Neural crest cell (in vitro differentiated cells): ENCODE data around the gene BRD3. TPM values are rescaled to one million over a fixed set of nuclear protein-coding genes. Genes with fewer than 3 reads are reported as not detected.

ENCODE experiments used
- DNase-seq: peaks from one replicate; pipeline ENCODE4 v3.0.0; 2021; ENCODE audit warnings: low read depth, mixed read lengths, low spot score
- H3K27ac Mint-ChIP-seq: one replicate; pipeline ENCODE4 v1.8.0; 2021; ENCODE audit warnings: mild to moderate bottlenecking, mixed read lengths; ENCODE audit not compliant: unreplicated experiment
- H3K27me3 Mint-ChIP-seq: 2 replicates; pipeline ENCODE4 v1.8.0; 2021; ENCODE audit warnings: low read depth, mild to moderate bottlenecking, mixed read lengths
- H3K36me3 Mint-ChIP-seq: 2 replicates; pipeline ENCODE4 v1.8.0; 2021; ENCODE audit warnings: low read depth, mild to moderate bottlenecking, mixed read lengths
- H3K4me1 Mint-ChIP-seq: 2 replicates; pipeline ENCODE4 v1.8.0; 2021; ENCODE audit warnings: mixed read lengths
- H3K4me3 Mint-ChIP-seq: one replicate; pipeline ENCODE4 v1.8.0; 2021; ENCODE audit warnings: mild to moderate bottlenecking, mixed read lengths
- H3K9me3 Mint-ChIP-seq: 2 replicates; pipeline ENCODE4 v1.8.0; 2021; ENCODE audit warnings: mixed read lengths
- total RNA-seq: library from RNA; stranded (reverse); gene quantifications from 2 replicates; pipeline ENCODE4 v1.2.1, GENCODE V29; 2021
- TF ChIP-seq, protein P1 (sequence below): fragments of 200-600 bp; sonication (generic); conservative IDR thresholded peaks from 2 replicates; pipeline ENCODE4 v1.5.0; 2021; ENCODE audit warnings: antibody characterized with exemption, mild to moderate bottlenecking

BRD3 gene
- total RNA-seq, 1 donor from 2014 or later = 73.2 TPM

DNA sequence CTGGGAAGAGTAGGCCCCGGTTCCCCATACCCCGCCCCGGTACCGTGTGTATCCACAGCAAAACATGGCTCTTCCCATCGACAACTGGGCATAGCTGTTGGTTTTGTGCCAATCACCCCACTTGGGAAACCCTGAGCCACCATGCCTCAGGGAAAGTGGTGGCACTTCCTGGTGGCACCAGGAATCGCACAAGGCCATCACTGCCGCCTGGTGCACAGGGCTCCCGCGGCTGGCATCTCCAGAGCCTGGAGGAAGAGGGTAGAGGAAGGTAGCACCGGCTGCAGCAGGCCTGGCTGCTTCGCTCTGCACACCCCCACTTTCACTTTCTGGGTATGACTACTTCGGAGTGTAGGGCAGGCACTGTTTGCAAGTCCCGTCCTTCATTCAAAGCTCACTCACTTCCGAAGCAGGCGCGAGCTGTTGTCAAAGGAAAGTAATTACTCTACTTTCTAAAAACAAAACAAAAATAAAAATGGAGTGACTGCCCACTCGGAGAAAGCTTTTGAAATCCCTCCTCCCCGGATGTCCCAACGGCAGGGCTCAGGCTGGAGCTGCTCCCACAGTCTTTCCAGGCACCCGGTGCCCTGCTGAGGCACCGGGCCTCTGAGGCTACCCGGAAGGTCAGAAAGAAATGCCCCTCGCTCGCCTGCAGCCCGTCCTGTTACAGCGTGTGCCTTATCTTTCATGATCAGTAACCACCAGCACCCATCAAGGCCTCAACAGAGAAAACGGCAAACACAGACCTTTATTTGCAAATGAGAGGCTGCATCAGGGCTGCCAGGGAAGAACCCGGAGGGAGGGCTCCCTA lies 2.0 kb downstream of the BRD3 start:
- Mint-ChIP-seq H3K9me3 (no peaks in the 10 kb centered on the region), H3K4me1 (peaks cover 27% of the 10 kb centered on the region), H3K27ac (peak overlapping the region; percentile 52), H3K36me3 (no peaks in the 10 kb centered on the region), H3K27me3 (peaks cover 21% of the 10 kb centered on the region), H3K4me3 (peak overlapping the region; percentile 96)
- TF ChIP-seq, protein P1, sequence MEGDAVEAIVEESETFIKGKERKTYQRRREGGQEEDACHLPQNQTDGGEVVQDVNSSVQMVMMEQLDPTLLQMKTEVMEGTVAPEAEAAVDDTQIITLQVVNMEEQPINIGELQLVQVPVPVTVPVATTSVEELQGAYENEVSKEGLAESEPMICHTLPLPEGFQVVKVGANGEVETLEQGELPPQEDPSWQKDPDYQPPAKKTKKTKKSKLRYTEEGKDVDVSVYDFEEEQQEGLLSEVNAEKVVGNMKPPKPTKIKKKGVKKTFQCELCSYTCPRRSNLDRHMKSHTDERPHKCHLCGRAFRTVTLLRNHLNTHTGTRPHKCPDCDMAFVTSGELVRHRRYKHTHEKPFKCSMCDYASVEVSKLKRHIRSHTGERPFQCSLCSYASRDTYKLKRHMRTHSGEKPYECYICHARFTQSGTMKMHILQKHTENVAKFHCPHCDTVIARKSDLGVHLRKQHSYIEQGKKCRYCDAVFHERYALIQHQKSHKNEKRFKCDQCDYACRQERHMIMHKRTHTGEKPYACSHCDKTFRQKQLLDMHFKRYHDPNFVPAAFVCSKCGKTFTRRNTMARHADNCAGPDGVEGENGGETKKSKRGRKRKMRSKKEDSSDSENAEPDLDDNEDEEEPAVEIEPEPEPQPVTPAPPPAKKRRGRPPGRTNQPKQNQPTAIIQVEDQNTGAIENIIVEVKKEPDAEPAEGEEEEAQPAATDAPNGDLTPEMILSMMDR = no peak
- DNase-seq = no peak

DNA sequence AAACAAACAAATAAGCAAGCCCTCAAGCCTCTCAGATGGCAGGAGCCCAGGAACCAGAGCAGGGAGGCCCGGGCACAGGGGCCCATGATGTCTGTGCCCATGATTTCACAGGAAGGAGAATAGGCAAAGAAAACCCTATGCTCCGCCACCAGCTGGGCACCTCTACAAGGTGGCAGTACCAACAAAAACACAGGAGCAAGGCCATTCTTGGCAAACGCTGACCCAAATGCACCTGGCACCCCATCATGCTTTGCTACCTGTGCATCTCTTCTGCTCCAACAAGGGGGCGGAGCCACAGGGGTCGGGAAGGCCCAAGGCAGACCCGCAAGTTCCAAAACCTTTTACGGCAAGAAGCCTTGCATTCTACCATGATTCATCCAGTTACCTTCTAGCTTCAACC lies 3.1 kb downstream of the BRD3 start:
- H3K27me3 Mint-ChIP-seq = peaks cover 11% of the 10 kb centered on the region
- peaks cover 27% of the 10 kb centered on the region for H3K4me1 Mint-ChIP-seq
- TF ChIP-seq, protein P1 = no peak
- peak overlapping the region; percentile 96 for H3K4me3 Mint-ChIP-seq
- H3K36me3 Mint-ChIP-seq = no peaks in the 10 kb centered on the region
- DNase-seq = no peak
- no peaks in the 10 kb centered on the region for H3K9me3 Mint-ChIP-seq
- H3K27ac Mint-ChIP-seq = no peak overlapping the region

DNA sequence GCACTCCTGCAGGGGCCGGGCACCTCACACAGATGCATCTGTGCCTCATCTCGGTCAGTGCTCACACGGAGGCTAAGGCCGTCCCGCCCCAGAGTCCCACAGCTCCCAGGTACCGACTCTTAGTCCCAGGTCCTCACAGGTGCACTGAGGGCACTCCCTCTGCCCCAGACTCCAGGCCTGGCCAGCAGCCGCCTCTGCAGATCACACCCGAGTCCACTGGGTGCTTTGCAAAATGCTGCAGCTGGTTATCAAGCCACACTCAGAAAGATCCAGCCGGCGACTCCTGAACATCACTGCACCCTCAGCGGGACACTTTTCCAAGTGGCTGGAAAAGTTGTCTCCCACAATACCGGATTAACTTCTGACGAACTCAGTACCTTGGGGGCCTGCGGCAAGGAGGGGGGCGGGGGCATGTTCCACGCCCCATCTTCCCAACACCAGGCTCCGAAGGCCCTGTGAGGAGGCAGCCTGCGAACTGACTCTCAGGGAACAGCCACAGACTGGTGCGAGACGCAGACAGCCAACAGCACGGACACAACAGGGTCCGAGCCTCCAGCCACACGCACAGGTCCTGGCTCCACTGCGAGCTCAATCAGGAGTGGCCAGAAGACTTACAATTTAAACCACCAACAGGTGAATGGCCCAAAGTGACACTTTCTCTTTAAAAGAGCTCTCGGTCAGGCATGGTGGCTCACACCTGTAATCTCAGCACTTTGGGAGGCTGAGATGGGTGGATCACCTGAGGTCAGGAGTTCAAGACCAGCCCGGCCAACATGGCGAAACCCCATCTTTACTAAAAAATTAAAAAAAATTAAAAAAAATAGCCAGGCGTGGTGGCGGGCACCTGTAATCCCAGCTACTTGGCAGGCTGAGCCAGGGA lies 4.0 kb downstream of the BRD3 start:
- no peak for DNase-seq
- H3K36me3 Mint-ChIP-seq = no peaks in the 10 kb centered on the region
- H3K27me3 Mint-ChIP-seq = peaks cover 2% of the 10 kb centered on the region
- no peak overlapping the region for H3K27ac Mint-ChIP-seq
- no peaks in the 10 kb centered on the region for H3K9me3 Mint-ChIP-seq
- TF ChIP-seq, protein P1 = no peak
- H3K4me1 Mint-ChIP-seq = peaks cover 29% of the 10 kb centered on the region
- peak overlapping the region; percentile 43 for H3K4me3 Mint-ChIP-seq

DNA sequence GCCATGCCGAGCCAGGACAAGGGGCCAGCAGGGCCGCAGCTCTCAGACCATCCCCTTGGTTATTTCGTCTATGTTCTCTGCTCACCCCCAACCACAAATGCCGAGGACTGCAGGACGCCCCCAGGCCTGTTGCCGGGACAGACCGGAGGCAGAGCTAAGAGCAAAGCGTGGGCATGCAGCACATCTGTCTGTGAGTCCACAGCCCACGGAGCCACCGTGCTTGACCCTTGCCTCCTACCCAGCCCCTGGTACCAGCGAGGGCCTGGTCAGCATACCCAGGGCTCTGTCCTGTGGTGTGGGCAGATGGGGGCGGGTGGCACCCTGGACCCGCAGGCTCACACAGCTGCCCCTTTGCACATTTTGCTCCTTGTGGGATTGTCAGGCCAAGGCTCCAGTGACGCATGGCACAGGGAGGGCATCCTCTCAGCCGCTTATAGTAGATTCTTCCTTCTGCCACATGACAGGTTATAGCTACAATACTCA lies 4.7 kb downstream of the BRD3 start:
- Mint-ChIP-seq H3K36me3 (no peaks in the 10 kb centered on the region), H3K4me1 (peaks cover 32% of the 10 kb centered on the region), H3K27ac (no peak overlapping the region), H3K9me3 (no peaks in the 10 kb centered on the region), H3K4me3 (peak overlapping the region; percentile 59), H3K27me3 (no peaks in the 10 kb centered on the region)
- TF ChIP-seq, protein P1 = no peak
- DNase-seq = no peak

DNA sequence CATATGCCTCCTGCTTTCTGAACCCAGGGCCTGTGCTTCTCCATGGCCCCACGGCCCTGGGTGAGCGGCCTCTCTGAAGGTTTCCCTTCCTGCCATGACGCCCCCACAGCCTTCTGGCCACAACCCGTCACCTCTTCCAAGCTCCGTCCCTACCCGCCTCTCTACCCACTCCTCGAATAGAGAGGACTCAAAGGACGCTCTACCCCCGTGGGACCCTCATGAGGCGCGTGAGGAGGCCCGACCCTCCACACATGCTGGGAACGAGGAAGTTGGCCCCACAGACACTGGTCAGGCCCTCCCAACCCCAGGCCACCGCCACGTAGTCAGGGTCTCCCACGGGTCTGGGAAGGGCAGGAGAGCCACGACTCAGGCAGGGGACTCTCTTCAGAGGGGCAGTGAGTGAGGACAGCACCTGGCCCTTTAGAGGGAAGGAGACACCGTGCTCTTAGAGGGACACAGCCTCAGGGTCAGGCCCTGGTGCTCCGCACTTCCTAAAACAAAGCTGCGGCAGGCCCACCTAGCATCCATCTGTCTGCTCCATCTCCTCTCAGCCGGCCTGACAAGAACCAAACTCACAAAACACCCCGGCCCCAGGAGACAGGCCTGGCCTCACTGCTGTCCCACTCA lies 5.3 kb downstream of the BRD3 start:
- H3K27ac Mint-ChIP-seq = no peak overlapping the region
- TF ChIP-seq, protein P1 = no peak
- H3K4me3 Mint-ChIP-seq = peak overlapping the region; percentile 59
- no peaks in the 10 kb centered on the region for H3K9me3 Mint-ChIP-seq
- DNase-seq = no peak
- H3K27me3 Mint-ChIP-seq = no peaks in the 10 kb centered on the region
- H3K4me1 Mint-ChIP-seq = peaks cover 34% of the 10 kb centered on the region
- no peaks in the 10 kb centered on the region for H3K36me3 Mint-ChIP-seq
